Measurements from ENCODE around the gene SPSB1. TPM values are rescaled to one million over a fixed set of nuclear protein-coding genes. Genes with fewer than 3 reads are reported as not detected.

The SPSB1 gene
- total RNA-seq, 1 experiment from 2014 or later, result 2.9 TPM

DNA sequence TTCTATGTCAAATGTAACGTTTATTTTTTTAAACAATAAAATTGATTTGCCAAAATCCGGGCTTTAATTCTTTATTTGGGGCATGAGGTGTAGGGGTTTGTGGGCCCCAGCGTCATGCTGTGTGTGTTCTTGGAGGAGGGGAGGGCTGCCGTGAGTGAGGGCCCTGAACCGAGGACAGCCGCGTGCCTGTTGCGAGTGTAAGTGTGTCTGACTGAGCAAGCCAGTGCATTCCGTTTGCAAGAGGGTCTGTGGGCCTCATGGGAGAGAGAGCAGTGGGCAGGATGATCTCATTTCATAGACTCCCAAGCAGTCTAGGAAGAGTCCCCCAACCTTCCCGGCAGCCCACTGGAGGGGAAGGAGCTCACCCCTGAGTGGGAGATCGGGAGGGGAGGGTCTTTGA is 21.4 kb upstream of the SPSB1 start:
- Mint-ChIP-seq H3K27ac (no peak overlapping the region), H3K36me3 (ENCODE audit: insufficient read depth in 1 of 3, low read depth in 3 of 3) (no peaks in the 10 kb centered on the region), H3K9me3 (no peaks in the 10 kb centered on the region), H3K27me3 (ENCODE audit: low read depth) (peaks cover 2% of the 10 kb centered on the region), H3K4me1 (peaks cover 23 to 43% of the 10 kb centered on the region in 2 experiments), H3K4me3 (no peak overlapping the region)
- no peak overlapping the region for H3T11ph ChIP-seq (ENCODE audit: low read length)
- no peak overlapping the region for H3K4ac ChIP-seq (ENCODE audit: low read depth, low read length)
- no peak overlapping the region for H2AFZ ChIP-seq (ENCODE audit: low read length)
- TF ChIP-seq, protein P1, sequence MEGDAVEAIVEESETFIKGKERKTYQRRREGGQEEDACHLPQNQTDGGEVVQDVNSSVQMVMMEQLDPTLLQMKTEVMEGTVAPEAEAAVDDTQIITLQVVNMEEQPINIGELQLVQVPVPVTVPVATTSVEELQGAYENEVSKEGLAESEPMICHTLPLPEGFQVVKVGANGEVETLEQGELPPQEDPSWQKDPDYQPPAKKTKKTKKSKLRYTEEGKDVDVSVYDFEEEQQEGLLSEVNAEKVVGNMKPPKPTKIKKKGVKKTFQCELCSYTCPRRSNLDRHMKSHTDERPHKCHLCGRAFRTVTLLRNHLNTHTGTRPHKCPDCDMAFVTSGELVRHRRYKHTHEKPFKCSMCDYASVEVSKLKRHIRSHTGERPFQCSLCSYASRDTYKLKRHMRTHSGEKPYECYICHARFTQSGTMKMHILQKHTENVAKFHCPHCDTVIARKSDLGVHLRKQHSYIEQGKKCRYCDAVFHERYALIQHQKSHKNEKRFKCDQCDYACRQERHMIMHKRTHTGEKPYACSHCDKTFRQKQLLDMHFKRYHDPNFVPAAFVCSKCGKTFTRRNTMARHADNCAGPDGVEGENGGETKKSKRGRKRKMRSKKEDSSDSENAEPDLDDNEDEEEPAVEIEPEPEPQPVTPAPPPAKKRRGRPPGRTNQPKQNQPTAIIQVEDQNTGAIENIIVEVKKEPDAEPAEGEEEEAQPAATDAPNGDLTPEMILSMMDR (conservative IDR thresholded peaks at IDR 0.05), result no peak
- H2BK15ac ChIP-seq (ENCODE audit: low read depth, low read length), result no peak overlapping the region
- H3K9me3 ChIP-seq (ENCODE audit: control insufficient read depth, low read depth, low read length), result no peaks in the 10 kb centered on the region
- no peaks in the 10 kb centered on the region for H3K27me3 ChIP-seq (ENCODE audit: insufficient read depth, low read length)
- H4K8ac ChIP-seq (replicated peaks; ENCODE audit: insufficient read length, low read depth, low read length), result no peak overlapping the region
- no peak overlapping the region for H2BK5ac ChIP-seq (ENCODE audit: insufficient read length, low read length)
- DNase-seq, result no peak
- H2BK20ac ChIP-seq (ENCODE audit: low read depth, low read length, poor library complexity, severe bottlenecking), result no peak overlapping the region
- no peak overlapping the region for H4K91ac ChIP-seq (ENCODE audit: insufficient read length, low read depth, low read length)
- H3K79me2 ChIP-seq (ENCODE audit: insufficient read depth, low read length), result no peaks in the 10 kb centered on the region
- H3K14ac ChIP-seq (ENCODE audit: insufficient read depth, low read length), result no peak overlapping the region; the same call in 1 of the 2 replicates
- H2AK5ac ChIP-seq (ENCODE audit: insufficient read length, low read length), result no peak overlapping the region
- H3K27ac ChIP-seq (ENCODE audit: insufficient read length, low read depth, low read length), result no peak overlapping the region
- no peak overlapping the region for H3K23ac ChIP-seq (ENCODE audit: insufficient read length, low read depth, low read length)
- no peak overlapping the region for H2BK120ac ChIP-seq (ENCODE audit: low read depth, low read length, poor library complexity, severe bottlenecking)
- no peak overlapping the region for H2BK12ac ChIP-seq (ENCODE audit: insufficient read length, low read depth, low read length)
- H3K23me2 ChIP-seq (ENCODE audit: insufficient read length, low read depth, low read length, poor library complexity, severe bottlenecking), result no peaks in the 10 kb centered on the region
- H3K4me1 ChIP-seq (ENCODE audit: insufficient read depth, low read length), result no peaks in the 10 kb centered on the region
- WGBS (ENCODE audit: extremely low coverage, insufficient read length, low lambda C conversion rate), result no CpG with 5 or more reads among the region's 11 CpGs
- H3K9ac ChIP-seq (ENCODE audit: extremely low read depth, insufficient read length, low read length), result no peak overlapping the region
- H4K20me1 ChIP-seq (ENCODE audit: control insufficient read depth, insufficient read depth, insufficient read length), result no peaks in the 10 kb centered on the region
- no peak overlapping the region for H4K5ac ChIP-seq (ENCODE audit: insufficient read length, low read depth, low read length)
- H3K18ac ChIP-seq (ENCODE audit: insufficient read length, low read depth, low read length), result no peak overlapping the region
- H3K56ac ChIP-seq (ENCODE audit: insufficient read length, low read depth, low read length), result no peak overlapping the region
- H3K79me1 ChIP-seq (ENCODE audit: insufficient read depth, low read depth, low read length, poor library complexity, severe bottlenecking), result no peaks in the 10 kb centered on the region
- H3K4me2 ChIP-seq (ENCODE audit: insufficient read depth, insufficient read length, low read length), result no peak overlapping the region

Data from H9 (cell line).